ENCODE data around the gene GFY.

GRCh38 chr19:49431330-49431749 lies 6.2 kb downstream of the GFY start:
- no peak for TF ChIP-seq CTCF (IDR thresholded peaks at IDR 0.05)
- TF ChIP-seq POLR2A (IDR thresholded peaks at IDR 0.05), result no peak
